Tibial nerve (tissue), 4 donors: Measurements from ENCODE around the gene NR2F2. TPM values are rescaled to one million over a fixed set of nuclear protein-coding genes. Genes with fewer than 3 reads are reported as not detected.

Source experiments
- DNase-seq, 2 donors: peaks; one replicate each; pipeline ENCODE4 v3.0.0-alpha.2; 2019; ENCODE audit warnings: low spot score in 2 of 2
- H3K27ac ChIP-seq, 4 donors: fragments of 200-600 bp; sonication (generic) in 3 of 4; one replicate each; pipeline ENCODE4 v1.5.1; 2017 to 2019; ENCODE audit warnings: mild to moderate bottlenecking in 1 of 4
- H3K27me3 ChIP-seq, 2 donors: fragments of 200-600 bp; sonication (generic) in 1 of 2; one replicate each; pipeline versions ENCODE4 v1.5.1 to v1.6.0; 2017 to 2019
- H3K36me3 ChIP-seq, 3 donors: fragments of 200-600 bp; sonication (generic); one replicate each; pipeline ENCODE4 v1.5.1; 2018 to 2019
- H3K4me1 ChIP-seq, 4 donors: fragments of 200-600 bp; sonication (generic) in 3 of 4; one replicate each; pipeline ENCODE4 v1.5.1; 2017 to 2019
- H3K4me3 ChIP-seq, 4 donors: fragments of 200-600 bp; sonication (generic) in 3 of 4; one replicate each; pipeline ENCODE4 v1.5.1; 2017 to 2019; ENCODE audit warnings: mild to moderate bottlenecking in 1 of 4, moderate library complexity in 1 of 4
- H3K9me3 ChIP-seq, 4 donors: fragments of 200-600 bp; sonication (generic) in 3 of 4; one replicate each; pipeline ENCODE4 v1.5.1; 2017 to 2019
- EP300 ChIP-seq, 2 donors: sonication (generic); formaldehyde crosslinking; IDR thresholded peaks; one replicate each; pipeline ENCODE4 v1.6.1; 2017; ENCODE audit warnings: antibody characterized with exemption in 2 of 2, mild to moderate bottlenecking in 1 of 2
- POLR2A ChIP-seq, 2 donors: fragments of 450-650 bp; IDR thresholded peaks; one replicate each; pipeline ENCODE4 v1.6.1; 2017; ENCODE audit warnings: antibody characterized with exemption in 2 of 2, mild to moderate bottlenecking in 2 of 2, moderate library complexity in 2 of 2
- WGBS, 2 donors: methylation state at CpG; one replicate each; pipeline ENCODE4 v1.1.5; 2018; 5-methylcytosine and 5-hydroxymethylcytosine counted together
- total RNA-seq, 4 donors: library from RNA; depleted of rRNA; stranded (reverse); fragments of >200 nt; gene quantifications; one replicate each; pipeline ENCODE4 v1.1.0, GENCODE V29; 2016
- TF ChIP-seq, protein P1 (sequence below), 5 experiments: fragments of 200-600 bp in 3 of 5; fragments of 450-650 bp in 2 of 5; sonication (generic) in 3 of 5; IDR thresholded peaks; one replicate each; pipeline ENCODE4 v1.5.1; 2016 to 2019; ENCODE audit warnings: antibody characterized with exemption in 5 of 5, mild to moderate bottlenecking in 3 of 5, moderate library complexity in 2 of 5

NR2F2 gene
- total RNA-seq, 4 donors from 2014 or later: 70.8 to 129 (median 124) TPM

DNA sequence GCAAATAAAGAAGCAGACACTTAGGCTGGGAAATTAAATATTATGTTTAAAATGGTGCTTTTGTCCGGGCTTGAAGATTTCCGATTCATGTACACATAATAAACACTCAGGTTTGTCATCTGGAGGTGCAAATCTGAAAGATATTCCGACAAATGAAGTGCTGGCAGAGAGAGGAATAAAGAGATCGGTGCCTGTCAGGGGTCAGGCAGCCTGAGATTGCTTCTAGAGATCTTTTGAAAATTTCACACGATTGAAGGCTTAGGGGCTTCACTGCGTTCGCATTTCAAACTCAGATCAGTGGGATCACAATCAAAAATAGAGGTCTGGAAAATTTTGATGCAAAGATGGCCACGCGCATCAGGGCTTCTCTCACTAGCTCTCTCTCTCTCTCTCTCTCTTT, 33.2 kb downstream of the NR2F2 start:
- WGBS, 2 donors: 62 to 69% methylated on average over 9 of the region's 9 CpGs
- TF ChIP-seq EP300 (IDR thresholded peaks at IDR 0.05): no peak
- TF ChIP-seq POLR2A (IDR thresholded peaks at IDR 0.05): no peak
- TF ChIP-seq, protein P1, sequence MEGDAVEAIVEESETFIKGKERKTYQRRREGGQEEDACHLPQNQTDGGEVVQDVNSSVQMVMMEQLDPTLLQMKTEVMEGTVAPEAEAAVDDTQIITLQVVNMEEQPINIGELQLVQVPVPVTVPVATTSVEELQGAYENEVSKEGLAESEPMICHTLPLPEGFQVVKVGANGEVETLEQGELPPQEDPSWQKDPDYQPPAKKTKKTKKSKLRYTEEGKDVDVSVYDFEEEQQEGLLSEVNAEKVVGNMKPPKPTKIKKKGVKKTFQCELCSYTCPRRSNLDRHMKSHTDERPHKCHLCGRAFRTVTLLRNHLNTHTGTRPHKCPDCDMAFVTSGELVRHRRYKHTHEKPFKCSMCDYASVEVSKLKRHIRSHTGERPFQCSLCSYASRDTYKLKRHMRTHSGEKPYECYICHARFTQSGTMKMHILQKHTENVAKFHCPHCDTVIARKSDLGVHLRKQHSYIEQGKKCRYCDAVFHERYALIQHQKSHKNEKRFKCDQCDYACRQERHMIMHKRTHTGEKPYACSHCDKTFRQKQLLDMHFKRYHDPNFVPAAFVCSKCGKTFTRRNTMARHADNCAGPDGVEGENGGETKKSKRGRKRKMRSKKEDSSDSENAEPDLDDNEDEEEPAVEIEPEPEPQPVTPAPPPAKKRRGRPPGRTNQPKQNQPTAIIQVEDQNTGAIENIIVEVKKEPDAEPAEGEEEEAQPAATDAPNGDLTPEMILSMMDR (IDR thresholded peaks at IDR 0.05): no peak
- Histone ChIP-seq H3K4me1 (peaks cover 0 to 60% (median 6%) of the 10 kb centered on the region in 4 donors), H3K36me3 (no peaks in the 10 kb centered on the region), H3K9me3 (no peaks in the 10 kb centered on the region), H3K4me3 (no peak overlapping the region), H3K27ac (peak overlapping the region in 3 of 4 donors; percentile 64 to 100 (median 99)), H3K27me3 (peaks cover 0 to 4% of the 10 kb centered on the region in 2 donors)
- no peak for DNase-seq

DNA sequence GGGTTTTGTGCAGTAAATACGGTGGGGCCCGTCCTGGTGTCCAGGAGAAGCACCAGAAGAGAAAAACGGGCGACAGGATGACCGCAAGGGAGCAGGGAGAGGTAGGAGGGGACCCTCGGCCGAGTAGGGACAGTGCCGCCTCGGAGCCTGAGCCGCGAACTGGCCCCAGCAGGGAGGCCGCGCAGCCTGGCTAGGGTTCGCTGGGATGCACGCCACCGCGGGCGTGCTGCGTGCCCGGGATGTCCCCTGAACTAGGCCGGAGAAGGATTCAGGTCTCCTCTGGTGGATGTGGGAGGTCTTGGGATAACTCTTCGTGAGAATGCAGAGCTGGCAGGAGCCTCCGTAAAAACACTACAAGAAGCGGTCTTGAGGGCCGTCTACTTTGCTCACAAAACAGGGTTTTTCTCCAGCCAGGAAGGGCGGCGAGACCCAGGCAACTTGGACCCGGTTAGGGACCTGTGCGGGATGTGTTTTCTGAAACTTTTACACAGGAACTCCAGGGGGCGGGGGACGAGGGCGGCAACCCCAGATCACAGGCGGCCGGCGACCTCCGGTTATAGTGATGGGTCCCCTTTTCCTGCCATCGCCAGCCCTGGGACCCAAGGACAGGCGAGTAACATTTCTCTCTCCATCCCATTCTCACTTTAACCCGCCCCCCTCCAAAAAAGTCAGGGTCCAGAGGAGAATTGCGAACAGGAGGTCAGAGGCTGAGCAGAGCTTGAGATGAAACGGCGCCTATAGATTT, 35.5 kb downstream of the NR2F2 start:
- H3K36me3 ChIP-seq: no peaks in the 10 kb centered on the region
- TF ChIP-seq EP300 (IDR thresholded peaks at IDR 0.05): no peak
- TF ChIP-seq, protein P1 (IDR thresholded peaks at IDR 0.05): no peak
- TF ChIP-seq POLR2A (IDR thresholded peaks at IDR 0.05): no peak
- DNase-seq: no peak
- H3K9me3 ChIP-seq: no peaks in the 10 kb centered on the region
- H3K4me1 ChIP-seq: peaks cover 0 to 54% (median 2%) of the 10 kb centered on the region in 4 donors
- no peak overlapping the region for H3K4me3 ChIP-seq
- H3K27me3 ChIP-seq: peaks cover 0 to 4% of the 10 kb centered on the region in 2 donors
- 68 to 71% methylated on average over 41 to 42 of the region's 42 CpGs for WGBS, 2 donors
- H3K27ac ChIP-seq: peak overlapping the region in 2 of 4 donors; percentile 8 to 18

DNA sequence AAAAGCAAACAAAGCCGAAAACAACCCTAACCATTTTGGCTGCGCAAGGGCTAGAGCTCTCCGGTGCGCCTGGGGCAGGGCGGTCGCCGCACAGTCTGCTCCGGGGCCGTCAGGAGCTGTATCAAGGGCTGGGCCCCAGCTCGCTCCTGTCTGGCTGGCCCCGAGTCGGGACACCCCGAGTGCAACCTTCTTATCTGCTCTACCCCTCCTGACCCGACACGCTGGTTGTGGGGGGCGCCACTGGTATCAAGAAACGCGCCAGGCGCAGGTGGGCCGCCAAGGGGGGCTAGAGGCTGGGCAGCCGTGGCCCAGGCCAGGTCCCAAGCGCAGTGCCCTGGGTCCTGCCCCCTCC, 36.0 kb downstream of the NR2F2 start:
- H3K36me3 ChIP-seq: no peaks in the 10 kb centered on the region
- no peaks in the 10 kb centered on the region for H3K27me3 ChIP-seq
- H3K4me3 ChIP-seq: no peak overlapping the region
- no peak for DNase-seq
- H3K27ac ChIP-seq: no peak overlapping the region
- peaks cover 0 to 49% (median 2%) of the 10 kb centered on the region in 4 donors for H3K4me1 ChIP-seq
- TF ChIP-seq POLR2A (IDR thresholded peaks at IDR 0.05) (no peak), EP300 (IDR thresholded peaks at IDR 0.05) (no peak)
- TF ChIP-seq, protein P1 (IDR thresholded peaks at IDR 0.05): no peak
- H3K9me3 ChIP-seq: no peaks in the 10 kb centered on the region
- 62 to 70% methylated on average over 22 of the region's 22 CpGs for WGBS, 2 donors

DNA sequence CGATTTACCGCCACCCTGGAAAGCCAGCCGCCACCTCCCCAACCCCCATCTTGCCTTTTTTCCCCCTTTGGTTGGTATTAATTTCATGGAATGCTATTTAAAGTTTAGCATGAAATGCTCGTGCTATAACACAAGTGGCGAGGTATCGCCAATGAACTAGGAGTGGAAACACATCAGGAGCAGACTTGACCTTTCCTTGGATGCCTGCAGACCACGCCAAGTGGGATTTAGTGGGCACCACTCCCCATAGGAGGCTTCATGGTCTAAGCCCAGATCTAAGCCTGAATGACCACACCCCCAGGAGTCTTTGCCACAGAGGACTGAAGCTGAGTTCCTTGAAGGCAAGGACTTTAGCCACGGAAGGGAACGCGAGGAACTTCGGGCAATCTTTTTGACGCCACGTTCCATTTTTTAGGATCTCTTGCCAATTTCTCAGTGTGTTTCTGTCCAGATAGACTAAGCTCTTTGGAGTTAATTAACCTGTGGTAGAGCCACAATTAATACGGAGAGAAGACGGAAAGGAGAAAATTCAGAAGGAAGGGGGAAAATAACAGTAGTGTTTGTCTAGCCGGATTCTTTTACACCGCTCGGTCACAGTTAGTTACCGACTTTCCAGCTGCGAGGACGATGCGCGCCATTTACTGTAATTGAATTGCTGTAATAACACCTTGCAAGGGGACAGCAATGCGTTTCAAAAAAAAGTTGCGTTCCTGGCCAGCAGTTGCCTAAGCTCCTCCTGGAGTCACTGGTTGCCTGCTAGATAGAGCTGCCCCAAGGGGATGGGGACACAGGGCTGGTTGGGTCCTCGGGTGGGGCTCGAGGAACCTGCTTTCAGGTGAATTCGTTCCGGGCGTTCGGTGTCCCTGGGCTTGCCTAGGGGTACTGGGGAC, 37.1 kb downstream of the NR2F2 start:
- no peak for TF ChIP-seq EP300 (IDR thresholded peaks at IDR 0.05)
- WGBS, 2 donors: 53 to 61% methylated on average over 31 of the region's 31 CpGs
- H3K36me3 ChIP-seq: no peaks in the 10 kb centered on the region
- no peaks in the 10 kb centered on the region for H3K9me3 ChIP-seq
- H3K4me1 ChIP-seq: peaks cover 0 to 47% (median 2%) of the 10 kb centered on the region in 4 donors
- no peak for DNase-seq
- no peaks in the 10 kb centered on the region for H3K27me3 ChIP-seq
- peak overlapping the region in 3 of 4 donors; percentile 12 to 73 (median 50) for H3K27ac ChIP-seq
- H3K4me3 ChIP-seq: peak overlapping the region in 3 of 4 donors; percentile 9 to 42 (median 14)

DNA sequence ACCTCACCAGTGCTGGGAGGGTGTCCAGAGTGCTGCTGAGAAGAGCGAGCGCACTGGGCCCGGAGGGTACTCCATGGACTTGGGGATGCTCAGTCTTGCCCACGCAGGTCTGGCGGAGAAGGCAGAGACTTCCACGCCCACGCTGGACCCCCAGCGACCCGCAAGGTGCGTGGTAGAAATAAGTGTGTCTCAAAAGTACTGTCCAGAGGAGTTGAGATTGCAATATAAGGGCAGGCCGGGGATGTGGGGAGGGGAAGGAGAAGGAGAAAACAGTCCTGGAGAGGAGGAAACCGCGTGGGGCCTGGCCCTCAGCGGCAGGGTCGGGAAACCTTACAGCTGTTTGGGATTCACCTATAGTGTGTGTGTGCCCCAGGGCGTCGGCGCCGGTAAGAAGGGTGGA, 38.9 kb downstream of the NR2F2 start:
- TF ChIP-seq, protein P1 (IDR thresholded peaks at IDR 0.05): no peak
- DNase-seq: no peak
- WGBS, 2 donors: 78 to 84% methylated on average over 19 of the region's 19 CpGs
- Histone ChIP-seq H3K27ac (no peak overlapping the region), H3K9me3 (no peaks in the 10 kb centered on the region), H3K4me1 (peaks cover 0 to 49% (median 2%) of the 10 kb centered on the region in 4 donors), H3K4me3 (no peak overlapping the region), H3K27me3 (no peaks in the 10 kb centered on the region), H3K36me3 (no peaks in the 10 kb centered on the region)
